Measurements from ENCODE around the gene KIF26A.

Gene KIF26A

DNA sequence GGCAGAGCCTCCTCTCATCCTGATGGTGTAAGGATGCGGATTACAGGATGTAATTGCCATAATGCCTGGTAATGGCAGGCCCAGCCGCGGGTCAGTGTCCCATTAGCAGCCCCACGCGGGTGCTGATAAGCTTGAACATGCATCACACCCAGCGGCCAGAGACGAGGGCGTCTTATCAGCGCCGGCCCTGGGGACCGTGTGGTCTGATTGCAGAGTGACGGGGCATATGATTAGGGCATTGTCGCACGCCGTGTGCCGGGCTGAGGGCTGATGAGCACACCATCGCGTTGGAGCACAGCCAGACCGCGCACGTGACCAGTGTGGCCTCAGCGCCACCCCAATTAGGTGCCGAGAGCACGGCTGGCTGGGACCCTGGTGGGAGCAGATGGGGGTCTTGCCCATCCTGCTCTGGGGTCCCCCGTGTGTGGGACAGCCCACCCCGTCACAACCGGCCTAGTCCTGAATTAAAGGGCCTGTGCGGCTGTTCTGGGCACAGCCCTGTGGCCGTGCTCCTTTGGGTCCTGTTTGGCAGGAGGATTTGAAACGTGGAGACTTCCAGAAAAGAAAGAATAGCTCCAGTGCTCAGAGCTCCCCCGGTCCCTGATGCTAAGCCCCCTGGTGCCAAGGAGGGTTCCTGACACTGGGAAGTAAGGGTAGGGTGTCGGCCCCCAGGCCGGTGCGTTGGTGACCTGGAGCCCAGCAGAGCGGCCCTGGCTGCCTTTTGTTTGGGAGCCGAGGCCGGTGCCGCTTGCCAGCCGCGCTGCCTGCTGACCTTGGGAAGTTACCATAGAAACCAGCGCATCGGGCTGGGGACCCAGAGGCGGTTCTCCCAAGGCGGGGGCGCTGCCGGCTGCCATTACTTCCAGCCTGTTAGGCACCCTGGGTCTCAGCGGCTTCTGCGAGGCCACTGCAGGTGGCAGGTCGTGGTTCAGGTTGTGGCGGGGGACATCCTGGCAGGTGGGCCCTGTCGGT is 20.7 kb downstream of the KIF26A start:
- DNase-seq (ENCODE audit: low read depth) = no peak

GRCh38 chr14:104159990-104160389 is 21.6 kb downstream of the KIF26A start:
- DNase-seq (ENCODE audit: low read depth) = no peak

DNA sequence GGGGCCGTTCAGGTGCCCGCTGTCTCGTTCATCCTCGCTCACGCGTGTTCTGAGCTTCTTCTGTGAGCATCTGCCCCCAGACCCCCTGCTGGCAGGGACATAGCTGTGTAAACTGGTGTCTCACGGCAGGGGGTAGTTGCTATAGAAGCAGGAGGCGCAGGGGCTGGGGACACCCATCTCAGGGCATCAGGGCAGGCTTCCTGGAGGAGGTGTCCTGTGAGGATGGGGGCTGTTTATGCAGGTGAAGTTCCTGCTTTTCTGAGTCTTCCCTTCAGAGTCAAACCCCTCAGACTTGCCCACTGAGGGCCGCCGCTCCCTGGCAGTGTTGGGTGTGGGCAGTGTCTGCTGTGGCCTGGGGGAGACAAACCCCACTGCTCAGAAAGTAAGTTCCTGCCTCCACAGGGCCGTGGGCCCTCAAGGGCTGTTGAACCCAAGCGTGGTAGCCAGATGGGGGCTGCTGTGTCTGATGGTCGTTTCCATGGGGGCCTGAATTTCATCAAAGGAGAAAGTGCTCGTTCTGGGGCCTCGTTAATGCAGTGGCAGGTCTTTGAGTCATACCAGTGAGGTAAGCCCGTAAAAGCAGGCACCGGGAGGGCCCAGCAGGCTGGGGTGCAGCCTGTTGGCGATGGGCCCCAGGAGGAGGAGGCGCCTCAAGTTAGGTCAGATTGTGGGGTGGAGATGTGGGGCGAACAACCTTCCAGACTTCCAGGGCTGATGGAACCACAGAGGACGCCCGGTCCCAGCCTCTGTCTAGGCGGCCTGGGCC is 23.4 kb downstream of the KIF26A start:
- no peak for DNase-seq (ENCODE audit: low read depth)

- DNase-seq (ENCODE audit: low read depth) = no peak
Observed at GRCh38 chr14:104162495-104162894, 24.1 kb downstream of the KIF26A start.

GRCh38 chr14:104163541-104163940 is 25.2 kb downstream of the KIF26A start:
- DNase-seq (ENCODE audit: low read depth) = no peak

GRCh38 chr14:104164041-104164440 is 25.7 kb downstream of the KIF26A start:
- no peak for DNase-seq (ENCODE audit: low read depth)

DNA sequence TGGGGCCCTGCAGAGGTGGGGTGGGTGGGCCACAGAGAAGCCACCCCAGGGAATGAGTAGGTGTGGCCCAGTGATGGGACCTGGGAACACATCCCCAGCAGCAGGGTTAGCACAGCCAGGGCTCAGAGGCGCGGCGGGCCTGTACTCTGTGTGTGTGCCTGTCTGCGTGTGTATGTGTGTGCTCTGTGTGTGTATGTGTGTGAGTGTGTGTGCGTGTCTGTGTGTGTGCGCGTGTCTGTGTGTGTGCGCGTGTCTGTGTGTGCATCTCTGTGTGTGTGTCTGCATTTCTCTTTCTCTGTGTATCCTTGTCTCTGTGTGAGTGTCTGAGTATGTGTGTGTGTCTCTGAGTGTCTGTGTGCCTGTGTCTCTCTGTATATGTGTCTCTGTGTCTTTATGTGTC is 26.1 kb downstream of the KIF26A start:
- DNase-seq (ENCODE audit: low read depth) = no peak

GRCh38 chr14:104166698-104167097 is 28.3 kb downstream of the KIF26A start:
- DNase-seq (ENCODE audit: low read depth) = no peak

- DNase-seq (ENCODE audit: low read depth) = no peak
Observed at GRCh38 chr14:104168603-104169002, 30.2 kb downstream of the KIF26A start.

GRCh38 chr14:104169005-104169698 is 30.8 kb downstream of the KIF26A start:
- no peak for DNase-seq (ENCODE audit: low read depth)

GRCh38 chr14:104169699-104170479 is 31.5 kb downstream of the KIF26A start:
- DNase-seq (ENCODE audit: low read depth) = no peak

GRCh38 chr14:104171029-104171697 is 32.8 kb downstream of the KIF26A start:
- no peak for DNase-seq (ENCODE audit: low read depth)

GRCh38 chr14:104171895-104172294 is 33.5 kb downstream of the KIF26A start:
- no peak for DNase-seq (ENCODE audit: low read depth)

GRCh38 chr14:104172349-104172748 is 34.0 kb downstream of the KIF26A start:
- DNase-seq (ENCODE audit: low read depth) = no peak

GRCh38 chr14:104172880-104173279 is 34.5 kb downstream of the KIF26A start:
- no peak for DNase-seq (ENCODE audit: low read depth)

DNA sequence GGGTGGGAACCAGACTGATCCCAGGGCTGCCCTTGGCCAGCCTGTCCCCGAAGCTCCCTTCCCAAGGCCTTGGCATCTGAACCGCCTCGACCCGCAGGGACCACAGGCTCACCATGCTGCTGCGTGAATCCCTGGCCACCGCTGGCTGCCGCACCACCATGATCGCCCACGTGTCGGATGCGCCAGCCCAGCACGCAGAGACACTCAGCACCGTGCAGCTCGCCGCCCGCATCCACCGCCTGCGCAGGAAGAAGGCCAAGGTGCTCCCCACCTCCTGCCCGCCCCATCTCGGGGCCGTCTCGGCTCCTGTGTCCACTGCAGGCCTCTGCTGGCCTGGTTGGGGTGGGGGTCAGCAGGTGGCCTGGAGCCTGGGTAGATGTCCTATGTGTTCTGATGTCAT is 35.7 kb downstream of the KIF26A start:
- no peak for DNase-seq (ENCODE audit: low read depth)

GRCh38 chr14:104175041-104175440 is 36.7 kb downstream of the KIF26A start:
- DNase-seq (ENCODE audit: low read depth) = no peak

- no peak for DNase-seq (ENCODE audit: low read depth)
Observed at GRCh38 chr14:104175811-104176210, 37.4 kb downstream of the KIF26A start.

DNA sequence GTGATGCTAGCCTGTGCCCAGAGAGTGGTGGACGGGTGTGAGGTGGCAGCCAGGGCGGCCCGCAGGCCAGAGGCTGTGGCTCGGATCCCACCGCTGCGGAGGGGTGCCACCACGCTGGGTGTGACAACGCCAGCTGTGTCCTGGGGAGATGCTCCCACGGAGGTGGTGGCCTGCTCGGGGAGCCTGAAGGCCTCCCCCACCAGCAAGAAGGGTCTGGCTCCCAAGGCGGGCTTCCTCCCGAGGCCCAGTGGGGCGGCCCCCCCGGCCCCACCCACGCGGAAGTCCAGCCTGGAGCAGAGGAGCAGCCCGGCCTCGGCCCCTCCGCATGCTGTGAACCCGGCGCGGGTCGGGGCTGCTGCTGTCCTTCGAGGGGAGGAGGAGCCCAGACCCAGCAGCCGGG is 38.2 kb downstream of the KIF26A start:
- DNase-seq (ENCODE audit: low read depth) = no peak

- no peak for DNase-seq (ENCODE audit: low read depth)
Observed at GRCh38 chr14:104177411-104177810, 39.0 kb downstream of the KIF26A start.

DNA sequence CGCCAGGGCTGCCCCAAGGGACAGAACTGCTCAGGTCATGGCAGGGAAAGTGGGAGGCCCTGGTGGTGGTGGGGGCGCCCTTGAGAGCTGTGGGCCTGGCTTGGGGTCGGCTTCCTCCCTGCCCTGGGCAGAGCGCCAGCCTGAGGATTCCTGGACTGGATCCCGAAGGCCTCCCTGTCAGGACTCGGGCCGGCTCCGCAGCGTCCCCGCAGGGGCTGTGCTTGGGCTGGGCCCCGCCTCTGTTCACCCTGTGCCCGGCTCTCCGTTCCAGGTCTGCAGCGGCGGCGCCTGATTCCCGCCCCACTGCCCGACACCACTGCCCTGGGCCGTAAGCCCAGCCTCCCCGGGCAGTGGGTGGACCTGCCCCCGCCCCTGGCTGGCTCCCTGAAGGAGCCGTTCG is 39.9 kb downstream of the KIF26A start:
- no peak for DNase-seq (ENCODE audit: low read depth)

Data from fibroblast of the conjunctiva (primary cell).